KMS-11 (cell line): Measurements from ENCODE around the gene CNR1.

Source experiments
- H2AFZ ChIP-seq: fragments of 200-600 bp; sonication (generic); 2 replicates; pipeline ENCODE4 v1.6.1; 2016; ENCODE audit warnings: antibody characterized with exemption, mixed run types, low read depth
- H3K27ac ChIP-seq: fragments of 200-600 bp; sonication (generic); 2 replicates; pipeline ENCODE4 v1.6.1; 2016; ENCODE audit warnings: mild to moderate bottlenecking, mixed run types
- H3K27me3 ChIP-seq: fragments of 200-600 bp; sonication (generic); 2 replicates; pipeline ENCODE4 v1.6.1; 2017; ENCODE audit warnings: mild to moderate bottlenecking, low read depth, mixed run types, moderate library complexity; ENCODE audit not compliant: insufficient read depth
- H3K36me3 ChIP-seq: fragments of 200-600 bp; sonication (generic); 2 replicates; pipeline ENCODE4 v1.6.1; 2017; ENCODE audit warnings: mild to moderate bottlenecking, mixed run types; ENCODE audit not compliant: insufficient read depth
- H3K4me1 ChIP-seq: fragments of 200-600 bp; sonication (generic); 2 replicates; pipeline ENCODE4 v1.6.1; 2016; ENCODE audit warnings: mild to moderate bottlenecking, low read depth, mixed run types; ENCODE audit not compliant: poor library complexity, severe bottlenecking
- H3K4me2 ChIP-seq: fragments of 200-600 bp; sonication (generic); 2 replicates; pipeline ENCODE4 v1.7.0; 2016; ENCODE audit warnings: mild to moderate bottlenecking, mixed run types
- H3K4me3 ChIP-seq: fragments of 200-600 bp; sonication (generic); IDR thresholded peaks from 2 replicates; pipeline ENCODE4 v1.6.1; 2017; ENCODE audit warnings: low read depth, low read length, mixed read lengths; ENCODE audit not compliant: insufficient read depth
- H3K79me2 ChIP-seq: fragments of 200-600 bp; sonication (generic); 2 replicates; pipeline ENCODE4 v1.6.1; 2016; ENCODE audit warnings: low read depth, mixed run types; ENCODE audit not compliant: insufficient read depth
- H3K9ac ChIP-seq: fragments of 200-600 bp; sonication (generic); 2 replicates; pipeline ENCODE4 v1.6.1; 2016; ENCODE audit warnings: mild to moderate bottlenecking, mixed run types
- H4K20me1 ChIP-seq: fragments of 200-600 bp; sonication (generic); 2 replicates; pipeline ENCODE4 v1.6.1; 2016; ENCODE audit warnings: mild to moderate bottlenecking, mixed run types; ENCODE audit not compliant: insufficient read depth
- TF ChIP-seq, protein P1 (sequence below): fragments of 200-600 bp; sonication (generic); conservative IDR thresholded peaks from 2 replicates; pipeline ENCODE4 v1.6.1; 2017; ENCODE audit warnings: low read depth, mild to moderate bottlenecking, antibody characterized with exemption, low read length, moderate library complexity, mixed read lengths

CNR1 gene

DNA sequence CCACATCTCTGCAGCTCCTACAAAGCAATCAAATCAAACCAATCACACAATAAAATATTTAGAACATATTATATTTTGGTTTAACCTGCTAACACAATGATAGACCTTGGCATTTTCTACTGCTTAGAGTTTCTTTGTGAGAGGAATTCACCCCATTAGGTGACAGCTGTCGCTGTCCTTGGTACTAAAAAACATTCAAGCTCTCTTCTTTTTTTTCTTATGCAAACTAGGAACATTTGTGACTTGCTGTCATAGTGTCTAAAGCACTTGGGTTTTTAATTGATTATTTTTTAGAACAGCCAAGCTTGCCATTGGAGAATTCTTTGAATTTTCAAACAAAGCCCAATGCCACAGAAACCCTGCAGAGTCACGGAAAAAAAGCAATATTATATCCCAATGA is 46.4 kb downstream of the CNR1 start:
- Histone ChIP-seq H4K20me1 (no peaks in the 10 kb centered on the region), H3K4me1 (no peaks in the 10 kb centered on the region), H3K9ac (no peak overlapping the region), H2AFZ (no peak overlapping the region), H3K79me2 (no peaks in the 10 kb centered on the region), H3K27ac (no peak overlapping the region), H3K4me2 (no peak overlapping the region), H3K36me3 (no peaks in the 10 kb centered on the region), H3K27me3 (no peaks in the 10 kb centered on the region), H3K4me3 (no peak overlapping the region)
- TF ChIP-seq, protein P1, sequence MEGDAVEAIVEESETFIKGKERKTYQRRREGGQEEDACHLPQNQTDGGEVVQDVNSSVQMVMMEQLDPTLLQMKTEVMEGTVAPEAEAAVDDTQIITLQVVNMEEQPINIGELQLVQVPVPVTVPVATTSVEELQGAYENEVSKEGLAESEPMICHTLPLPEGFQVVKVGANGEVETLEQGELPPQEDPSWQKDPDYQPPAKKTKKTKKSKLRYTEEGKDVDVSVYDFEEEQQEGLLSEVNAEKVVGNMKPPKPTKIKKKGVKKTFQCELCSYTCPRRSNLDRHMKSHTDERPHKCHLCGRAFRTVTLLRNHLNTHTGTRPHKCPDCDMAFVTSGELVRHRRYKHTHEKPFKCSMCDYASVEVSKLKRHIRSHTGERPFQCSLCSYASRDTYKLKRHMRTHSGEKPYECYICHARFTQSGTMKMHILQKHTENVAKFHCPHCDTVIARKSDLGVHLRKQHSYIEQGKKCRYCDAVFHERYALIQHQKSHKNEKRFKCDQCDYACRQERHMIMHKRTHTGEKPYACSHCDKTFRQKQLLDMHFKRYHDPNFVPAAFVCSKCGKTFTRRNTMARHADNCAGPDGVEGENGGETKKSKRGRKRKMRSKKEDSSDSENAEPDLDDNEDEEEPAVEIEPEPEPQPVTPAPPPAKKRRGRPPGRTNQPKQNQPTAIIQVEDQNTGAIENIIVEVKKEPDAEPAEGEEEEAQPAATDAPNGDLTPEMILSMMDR = no peak

DNA sequence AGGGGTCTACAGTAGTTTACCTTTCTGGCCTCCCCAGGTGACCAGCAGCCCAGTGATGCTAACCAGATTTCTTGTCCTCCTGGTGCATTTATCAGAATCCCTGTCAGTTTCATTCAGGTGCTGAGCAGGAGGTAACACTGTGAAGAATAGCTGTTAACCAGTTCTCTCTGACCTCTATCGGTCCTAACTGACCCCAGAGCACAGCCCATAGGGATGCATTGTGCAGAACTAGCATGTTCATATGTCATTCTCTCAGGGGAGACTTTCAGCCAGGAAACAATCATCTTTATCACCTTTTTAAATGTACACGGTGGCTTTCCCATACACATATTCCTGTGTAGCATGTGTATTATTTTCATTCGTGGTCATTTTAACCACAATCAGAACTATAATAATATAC is 49.9 kb downstream of the CNR1 start:
- Histone ChIP-seq H3K9ac (no peak overlapping the region), H4K20me1 (no peaks in the 10 kb centered on the region), H3K4me1 (no peaks in the 10 kb centered on the region), H3K36me3 (no peaks in the 10 kb centered on the region), H3K27me3 (no peaks in the 10 kb centered on the region), H2AFZ (no peak overlapping the region), H3K4me3 (no peak overlapping the region), H3K79me2 (no peaks in the 10 kb centered on the region), H3K4me2 (no peak overlapping the region), H3K27ac (no peak overlapping the region)
- TF ChIP-seq, protein P1 = no peak

DNA sequence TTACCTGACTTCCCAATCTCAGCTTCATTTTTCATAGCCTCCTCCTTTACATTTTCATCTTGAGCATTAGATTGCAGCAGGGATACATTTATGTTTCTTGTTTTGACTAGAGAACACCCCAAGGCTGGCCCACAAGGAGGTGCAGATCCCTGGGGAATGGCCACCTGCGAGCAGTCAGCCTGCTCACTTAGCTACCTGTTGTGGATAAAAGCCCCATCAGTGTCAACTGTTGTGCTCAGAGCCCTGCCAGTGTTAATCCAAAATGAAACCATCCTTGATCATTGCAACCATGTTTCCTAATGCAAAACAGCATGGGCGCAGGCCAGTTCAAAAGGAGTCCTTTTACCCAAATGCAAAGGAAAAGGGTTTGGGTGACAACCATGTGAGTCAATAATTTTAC is 50.8 kb downstream of the CNR1 start:
- Histone ChIP-seq H3K79me2 (no peaks in the 10 kb centered on the region), H3K4me1 (no peaks in the 10 kb centered on the region), H3K4me3 (no peak overlapping the region), H3K36me3 (no peaks in the 10 kb centered on the region), H3K27me3 (no peaks in the 10 kb centered on the region), H3K9ac (no peak overlapping the region), H3K4me2 (no peak overlapping the region), H3K27ac (no peak overlapping the region), H2AFZ (no peak overlapping the region), H4K20me1 (no peaks in the 10 kb centered on the region)
- TF ChIP-seq, protein P1 = no peak

DNA sequence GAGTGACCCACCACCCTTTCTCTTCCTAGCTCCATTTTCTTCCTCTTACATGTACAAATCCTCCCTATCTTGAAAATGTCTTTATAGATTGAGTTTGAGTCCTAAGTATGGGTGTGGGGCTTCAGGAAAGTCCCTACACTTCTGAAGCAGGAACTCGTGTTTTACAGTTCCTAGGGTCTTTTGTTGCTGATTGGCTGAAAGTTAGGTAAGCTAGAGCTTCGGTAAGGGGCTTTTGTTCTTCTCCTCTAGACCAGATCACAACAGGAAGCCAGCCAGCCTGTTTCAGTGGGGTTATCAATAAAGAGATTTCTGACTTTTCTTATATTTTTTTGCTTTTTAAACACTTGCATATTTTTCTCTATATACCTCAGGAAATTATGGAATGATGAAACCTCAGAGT is 51.3 kb downstream of the CNR1 start:
- Histone ChIP-seq H3K36me3 (no peaks in the 10 kb centered on the region), H3K79me2 (no peaks in the 10 kb centered on the region), H3K9ac (no peak overlapping the region), H3K27me3 (no peaks in the 10 kb centered on the region), H4K20me1 (no peaks in the 10 kb centered on the region), H3K27ac (no peak overlapping the region), H3K4me2 (no peak overlapping the region), H3K4me1 (no peaks in the 10 kb centered on the region), H2AFZ (no peak overlapping the region), H3K4me3 (no peak overlapping the region)
- TF ChIP-seq, protein P1 = no peak

DNA sequence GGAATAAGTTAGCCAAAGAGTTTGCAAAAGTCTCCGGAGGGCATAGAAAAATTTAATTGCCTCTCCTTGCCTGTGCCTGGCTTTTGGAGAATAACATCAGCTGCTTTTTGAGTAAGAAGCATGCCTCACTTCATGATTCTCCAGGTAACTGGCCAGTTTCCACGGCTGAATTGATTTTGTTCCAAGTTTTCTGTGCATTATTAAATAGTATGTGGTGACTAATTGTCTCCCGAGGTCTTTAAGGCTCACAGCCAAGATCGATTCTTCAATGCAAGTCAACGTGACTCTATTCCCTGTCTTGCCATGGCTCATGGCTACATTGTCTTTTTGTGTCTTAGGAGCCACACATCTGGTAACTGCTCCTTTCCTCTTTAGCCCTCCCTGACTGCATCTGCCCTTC is 54.2 kb downstream of the CNR1 start:
- Histone ChIP-seq H3K27ac (no peak overlapping the region), H3K9ac (no peak overlapping the region)

More for the DNA sequence above, 54.2 kb downstream of the CNR1 start:
- no peaks in the 10 kb centered on the region for H3K4me1 ChIP-seq
- H2AFZ ChIP-seq = no peak overlapping the region
- TF ChIP-seq, protein P1 = no peak
- no peaks in the 10 kb centered on the region for H4K20me1 ChIP-seq
- H3K79me2 ChIP-seq = no peaks in the 10 kb centered on the region
- H3K4me3 ChIP-seq = no peak overlapping the region
- no peak overlapping the region for H3K4me2 ChIP-seq
- no peaks in the 10 kb centered on the region for H3K27me3 ChIP-seq
- no peaks in the 10 kb centered on the region for H3K36me3 ChIP-seq
